Activated CD8-positive, alpha-beta memory T cell treated with anti-CD3 and anti-CD28 coated beads, Interleukin-2, amount 50 U/mL, for 1 hour (primary cell): ENCODE data around the gene FGF10.

Experiments
- DNase-seq: peaks from one replicate; pipeline ENCODE4 v3.0.0-alpha.2; 2020; ENCODE audit errors: extremely low read depth

The FGF10 gene

GRCh38 chr5:44257221-44257620 is 132.0 kb downstream of the FGF10 start:
- no peak for DNase-seq
